GM23338 (cell line): Measurements from ENCODE around the gene TMEM63A.

ENCODE experiments used
- EZH2 ChIP-seq: fragments of 200-600 bp; sonication (generic); IDR thresholded peaks from one replicate; pipeline ENCODE4 v1.8.0; 2017; ENCODE audit warnings: antibody characterized with exemption, mild to moderate bottlenecking, low read depth; ENCODE audit not compliant: unreplicated experiment
- POLR2AphosphoS5 ChIP-seq: IDR thresholded peaks from 2 replicates; pipeline ENCODE4 v1.6.1; 2016; ENCODE audit warnings: antibody characterized with exemption, low read depth
- TF ChIP-seq, protein P1 (sequence below), 2 experiments: fragments of 200-600 bp in 1 of 2; sonication (generic) in 1 of 2; conservative IDR thresholded peaks; 2 replicates each; pipeline versions ENCODE4 v1.5.1 to v1.6.1; 2016 to 2017; ENCODE audit warnings: antibody characterized with exemption in 2 of 2, low read depth in 2 of 2, mild to moderate bottlenecking in 2 of 2, moderate library complexity in 1 of 2
- TF ChIP-seq, protein P2 (sequence below): IDR thresholded peaks from one replicate; pipeline ENCODE4 v1.6.1; 2018; ENCODE audit warnings: antibody characterized with exemption; ENCODE audit not compliant: unreplicated experiment

DNA sequence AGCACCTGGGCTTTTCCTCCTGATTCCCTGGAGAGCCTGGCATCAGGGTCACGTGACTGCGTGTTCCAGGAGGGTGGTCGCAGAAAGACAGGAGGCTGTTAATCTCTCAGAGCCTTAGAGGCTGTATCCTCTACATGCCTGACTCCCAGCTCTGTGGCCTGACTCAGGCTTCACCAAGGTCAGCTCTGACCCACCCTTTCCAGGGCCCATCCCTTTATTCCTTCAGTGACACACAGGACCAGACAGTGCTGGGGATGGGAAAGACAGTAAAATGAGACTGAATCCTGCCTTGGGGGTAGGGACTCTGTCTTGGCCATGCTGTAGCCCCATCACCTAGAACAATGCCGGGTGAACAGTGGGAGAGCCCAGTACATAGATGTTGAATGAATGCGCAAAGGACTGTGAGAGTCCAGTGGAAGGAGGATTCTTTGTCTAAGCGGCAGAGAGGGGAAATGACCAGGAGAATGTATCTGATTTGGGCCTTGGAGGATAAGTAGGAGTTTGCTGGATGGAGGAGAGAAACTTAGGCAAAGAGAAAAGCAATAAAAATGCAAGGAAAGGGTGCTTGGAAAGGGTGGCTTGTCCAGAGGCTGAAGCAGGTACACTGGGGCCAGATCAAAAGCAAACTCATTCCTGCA, 39.3 kb downstream of the TMEM63A start:
- TF ChIP-seq POLR2AphosphoS5 (peak; percentile 5; the same call in 1 of the 2 replicates), EZH2 (no peak)
- TF ChIP-seq, protein P1, sequence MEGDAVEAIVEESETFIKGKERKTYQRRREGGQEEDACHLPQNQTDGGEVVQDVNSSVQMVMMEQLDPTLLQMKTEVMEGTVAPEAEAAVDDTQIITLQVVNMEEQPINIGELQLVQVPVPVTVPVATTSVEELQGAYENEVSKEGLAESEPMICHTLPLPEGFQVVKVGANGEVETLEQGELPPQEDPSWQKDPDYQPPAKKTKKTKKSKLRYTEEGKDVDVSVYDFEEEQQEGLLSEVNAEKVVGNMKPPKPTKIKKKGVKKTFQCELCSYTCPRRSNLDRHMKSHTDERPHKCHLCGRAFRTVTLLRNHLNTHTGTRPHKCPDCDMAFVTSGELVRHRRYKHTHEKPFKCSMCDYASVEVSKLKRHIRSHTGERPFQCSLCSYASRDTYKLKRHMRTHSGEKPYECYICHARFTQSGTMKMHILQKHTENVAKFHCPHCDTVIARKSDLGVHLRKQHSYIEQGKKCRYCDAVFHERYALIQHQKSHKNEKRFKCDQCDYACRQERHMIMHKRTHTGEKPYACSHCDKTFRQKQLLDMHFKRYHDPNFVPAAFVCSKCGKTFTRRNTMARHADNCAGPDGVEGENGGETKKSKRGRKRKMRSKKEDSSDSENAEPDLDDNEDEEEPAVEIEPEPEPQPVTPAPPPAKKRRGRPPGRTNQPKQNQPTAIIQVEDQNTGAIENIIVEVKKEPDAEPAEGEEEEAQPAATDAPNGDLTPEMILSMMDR (conservative IDR thresholded peaks at IDR 0.05; ENCODE audit: low read depth in 2 of 2) = no peak
- TF ChIP-seq, protein P2, sequence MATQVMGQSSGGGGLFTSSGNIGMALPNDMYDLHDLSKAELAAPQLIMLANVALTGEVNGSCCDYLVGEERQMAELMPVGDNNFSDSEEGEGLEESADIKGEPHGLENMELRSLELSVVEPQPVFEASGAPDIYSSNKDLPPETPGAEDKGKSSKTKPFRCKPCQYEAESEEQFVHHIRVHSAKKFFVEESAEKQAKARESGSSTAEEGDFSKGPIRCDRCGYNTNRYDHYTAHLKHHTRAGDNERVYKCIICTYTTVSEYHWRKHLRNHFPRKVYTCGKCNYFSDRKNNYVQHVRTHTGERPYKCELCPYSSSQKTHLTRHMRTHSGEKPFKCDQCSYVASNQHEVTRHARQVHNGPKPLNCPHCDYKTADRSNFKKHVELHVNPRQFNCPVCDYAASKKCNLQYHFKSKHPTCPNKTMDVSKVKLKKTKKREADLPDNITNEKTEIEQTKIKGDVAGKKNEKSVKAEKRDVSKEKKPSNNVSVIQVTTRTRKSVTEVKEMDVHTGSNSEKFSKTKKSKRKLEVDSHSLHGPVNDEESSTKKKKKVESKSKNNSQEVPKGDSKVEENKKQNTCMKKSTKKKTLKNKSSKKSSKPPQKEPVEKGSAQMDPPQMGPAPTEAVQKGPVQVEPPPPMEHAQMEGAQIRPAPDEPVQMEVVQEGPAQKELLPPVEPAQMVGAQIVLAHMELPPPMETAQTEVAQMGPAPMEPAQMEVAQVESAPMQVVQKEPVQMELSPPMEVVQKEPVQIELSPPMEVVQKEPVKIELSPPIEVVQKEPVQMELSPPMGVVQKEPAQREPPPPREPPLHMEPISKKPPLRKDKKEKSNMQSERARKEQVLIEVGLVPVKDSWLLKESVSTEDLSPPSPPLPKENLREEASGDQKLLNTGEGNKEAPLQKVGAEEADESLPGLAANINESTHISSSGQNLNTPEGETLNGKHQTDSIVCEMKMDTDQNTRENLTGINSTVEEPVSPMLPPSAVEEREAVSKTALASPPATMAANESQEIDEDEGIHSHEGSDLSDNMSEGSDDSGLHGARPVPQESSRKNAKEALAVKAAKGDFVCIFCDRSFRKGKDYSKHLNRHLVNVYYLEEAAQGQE = no peak
